HG03571 (cell line): Measurements from ENCODE around the gene HSD11B1.

ENCODE experiments used
- ATAC-seq: cut with Tn5 transposase; IDR thresholded peaks from one replicate; pipeline ENCODE4 v1.9.1; 2021; ENCODE audit not compliant: unreplicated experiment

Gene HSD11B1

DNA sequence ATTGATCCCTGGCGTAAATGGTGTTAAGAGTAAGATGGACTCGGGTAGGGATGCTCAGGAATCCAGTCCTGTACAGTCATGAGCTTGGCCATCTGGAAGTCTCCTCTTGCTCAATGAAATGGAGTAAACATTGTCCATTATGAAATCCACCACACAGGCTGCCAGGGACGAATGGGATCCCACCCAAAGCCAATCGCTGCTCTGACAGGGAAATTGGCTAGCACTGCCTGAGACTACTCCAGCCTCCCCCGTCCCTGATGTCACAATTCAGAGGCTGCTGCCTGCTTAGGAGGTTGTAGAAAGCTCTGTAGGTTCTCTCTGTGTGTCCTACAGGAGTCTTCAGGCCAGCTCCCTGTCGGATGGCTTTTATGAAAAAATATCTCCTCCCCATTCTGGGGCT, at the start of gene HSD11B1:
TSS of gene HSD11B1 (plus strand) at position 263 of the 400 bp plus-strand sequence. CDS start at position 360, 97 bp downstream.
- ATAC-seq, result no peak

- no peak for ATAC-seq
Observed at GRCh38 chr1:209655411-209656231, 49.0 kb upstream of the HSD11B1 start.

GRCh38 chr1:209657140-209657879, 47.3 kb upstream of the HSD11B1 start:
- ATAC-seq, result no peak

GRCh38 chr1:209657918-209658317, 46.7 kb upstream of the HSD11B1 start:
- no peak for ATAC-seq

- peak; percentile 90 for ATAC-seq
Observed at GRCh38 chr1:209659909-209660308, 44.7 kb upstream of the HSD11B1 start.

DNA sequence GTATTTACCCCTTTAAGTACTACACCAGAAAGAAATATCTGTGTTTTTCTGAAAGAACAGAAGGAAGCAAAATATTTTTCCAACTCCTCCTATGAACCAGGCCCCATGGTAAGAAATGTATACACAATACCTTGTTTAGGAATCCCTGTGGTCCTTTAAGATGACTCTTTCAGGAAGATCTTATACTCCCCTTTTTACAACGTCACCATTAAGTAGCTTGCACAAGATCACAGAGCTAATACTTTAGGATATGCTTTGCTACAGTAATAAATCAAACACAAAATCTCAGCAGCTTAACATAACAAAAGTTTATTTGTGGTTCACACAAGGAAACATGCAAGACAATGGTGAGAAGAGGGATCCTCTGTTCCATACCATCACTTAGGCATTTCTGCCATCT, 43.6 kb upstream of the HSD11B1 start:
- no peak for ATAC-seq

DNA sequence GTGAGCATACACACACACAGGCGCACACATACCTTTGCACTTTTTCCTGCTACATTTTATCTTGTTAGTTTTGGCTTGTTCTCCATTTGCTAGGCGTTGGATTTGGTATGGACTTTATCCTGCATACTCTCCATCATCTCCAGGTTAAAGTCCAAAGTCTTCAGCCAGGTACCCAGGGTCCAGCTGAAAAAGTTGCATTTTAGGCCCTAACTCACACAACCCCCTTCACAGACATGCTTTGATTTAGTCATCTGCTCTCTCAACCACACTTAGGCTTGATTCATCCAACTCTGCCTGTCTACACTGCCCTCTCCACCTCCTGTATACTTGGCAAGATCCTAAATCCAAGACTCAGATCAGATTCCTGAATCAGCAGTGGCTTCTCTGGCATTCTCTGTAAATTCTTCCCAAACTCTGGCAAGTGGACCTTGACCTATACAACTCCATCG, 41.7 kb upstream of the HSD11B1 start:
- no peak for ATAC-seq

- no peak for ATAC-seq
Observed at GRCh38 chr1:209667103-209667502, 37.5 kb upstream of the HSD11B1 start.

GRCh38 chr1:209667708-209668107, 36.9 kb upstream of the HSD11B1 start:
- ATAC-seq, result no peak

DNA sequence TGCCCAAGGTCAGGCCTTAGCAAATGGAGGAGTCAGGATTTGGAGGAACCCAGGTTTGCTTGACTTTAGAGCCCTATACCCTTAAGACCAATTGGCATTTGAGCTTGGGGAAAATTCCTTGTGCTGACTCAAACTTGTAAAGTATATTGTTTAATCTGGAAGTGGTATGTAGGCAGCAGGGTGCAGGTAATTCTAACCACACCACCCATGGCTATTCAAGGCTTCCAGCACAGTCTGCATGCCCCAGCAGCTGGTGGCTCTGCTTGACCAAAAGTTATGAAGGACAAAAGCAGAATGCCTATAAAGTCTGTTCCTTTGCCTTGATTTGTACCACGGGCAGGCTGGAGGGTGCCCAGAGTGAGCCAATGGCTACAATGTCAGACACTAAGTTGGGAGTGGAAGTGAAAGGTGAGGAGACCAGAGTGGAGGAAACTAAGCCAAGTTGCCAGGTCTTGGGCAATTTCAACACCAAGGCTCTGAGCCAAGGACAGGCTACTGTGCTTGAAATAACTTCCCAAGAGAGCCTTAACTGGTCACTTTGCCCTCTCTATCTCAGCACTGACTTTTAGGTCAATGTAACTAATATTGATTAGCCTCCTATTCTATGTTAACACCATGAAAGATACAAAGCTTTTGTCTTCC, 34.1 kb upstream of the HSD11B1 start:
- no peak for ATAC-seq

DNA sequence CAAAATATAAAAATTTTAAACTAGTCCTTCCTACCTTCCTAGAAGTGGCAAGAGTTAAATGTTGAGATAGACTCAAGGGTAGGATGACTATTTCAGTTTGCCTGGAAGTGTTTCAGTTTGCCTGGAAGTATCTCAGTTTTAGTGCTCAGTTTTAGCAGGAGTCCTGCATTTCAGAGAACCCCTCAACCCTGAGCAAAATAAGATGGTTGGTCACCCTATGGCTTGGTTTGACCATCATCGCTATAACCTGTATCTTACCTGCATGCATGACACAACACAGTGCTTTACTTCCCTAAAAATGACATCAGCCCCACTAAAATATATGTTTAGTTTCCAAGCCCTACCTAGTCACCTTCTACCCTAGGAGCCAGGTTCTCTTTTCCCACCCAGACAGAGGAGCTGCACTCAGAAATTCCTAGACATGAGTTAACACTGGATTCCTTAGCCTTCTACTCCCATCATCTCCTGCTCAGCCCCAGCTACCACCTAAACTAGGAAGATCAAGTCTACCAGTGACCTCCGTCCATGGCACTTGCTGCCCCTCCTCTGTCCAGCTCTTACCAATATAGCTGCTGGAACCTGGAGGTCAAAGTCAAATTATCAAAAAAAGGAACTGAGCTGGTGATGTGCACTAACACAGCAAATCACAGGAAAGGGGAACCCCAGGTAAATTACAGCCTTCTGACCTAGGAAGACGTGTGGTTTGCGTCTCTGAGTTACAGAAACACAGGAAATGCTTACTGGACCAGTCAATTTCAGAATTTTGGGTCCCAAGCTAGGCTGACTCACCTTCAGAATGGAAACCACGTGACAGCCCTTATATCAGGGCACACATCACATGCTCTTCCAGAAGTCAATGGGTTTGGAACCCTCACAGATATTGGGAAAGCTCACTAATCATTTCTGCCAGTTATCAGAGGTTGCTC, 31.7 kb upstream of the HSD11B1 start:
- ATAC-seq, result peak; percentile 93

- no peak for ATAC-seq
Observed at GRCh38 chr1:209673631-209674417, 30.8 kb upstream of the HSD11B1 start.

DNA sequence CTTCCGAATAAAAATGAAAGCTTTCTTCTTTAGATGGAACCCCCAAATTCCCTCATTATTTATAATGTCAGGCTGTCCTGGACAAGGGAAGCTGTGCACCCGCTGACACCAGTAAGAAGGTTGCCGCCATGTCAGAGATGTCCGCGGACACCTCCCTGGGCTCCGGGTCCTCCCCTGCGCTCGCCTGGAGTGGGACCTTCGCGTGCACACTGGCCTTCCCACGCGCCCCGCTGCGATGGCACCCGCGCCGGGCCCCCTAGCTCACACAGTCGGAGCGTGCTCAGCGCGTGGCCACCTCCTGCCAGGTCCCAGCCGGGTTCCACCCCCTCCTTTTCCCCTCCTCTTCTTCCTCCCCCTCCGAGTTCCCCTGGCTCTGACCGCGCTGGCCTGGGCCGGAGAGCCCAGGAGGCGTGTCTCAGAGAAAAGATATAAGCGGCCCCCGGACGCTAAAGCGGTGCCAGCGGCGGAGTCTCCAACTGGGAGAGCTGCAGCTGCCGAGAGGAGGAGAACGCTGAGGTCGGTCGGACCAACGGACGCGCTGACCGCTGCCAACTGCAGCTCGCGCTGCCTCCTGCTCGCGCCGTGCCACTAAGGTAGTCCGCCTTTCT, 29.6 kb upstream of the HSD11B1 start, which contains the start of gene G0S2:
TSS of gene G0S2 (plus strand) at position 456 of the 608 bp plus-strand sequence. CDS start 273 bp downstream, outside the sequence.
- no peak for ATAC-seq

GRCh38 chr1:209675565-209676154, 29.0 kb upstream of the HSD11B1 start:
- no peak for ATAC-seq

DNA sequence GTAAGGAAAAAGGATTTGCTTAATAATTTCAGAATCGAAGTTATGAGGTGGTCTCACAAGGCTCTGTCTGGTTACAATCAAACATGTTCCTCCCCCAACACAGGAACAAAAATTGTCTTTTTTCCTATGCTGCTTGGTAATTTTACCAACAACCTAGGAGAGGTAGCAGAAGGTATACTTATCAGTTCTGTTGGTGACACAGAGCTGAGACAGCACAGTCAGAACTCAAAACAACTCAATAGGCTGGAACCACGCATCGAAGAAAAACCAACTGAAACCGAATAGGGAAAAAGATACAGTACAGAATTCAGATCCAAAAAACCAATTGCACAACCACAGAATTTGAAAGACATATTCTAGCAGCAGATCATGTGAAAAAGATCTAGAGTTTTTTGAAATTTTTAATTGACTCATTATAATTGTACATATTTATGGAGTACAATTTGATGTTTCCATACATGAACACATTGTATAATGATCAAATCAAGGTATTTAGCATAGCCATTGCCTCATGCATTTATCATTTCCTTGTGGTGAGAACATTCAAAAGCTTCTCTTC, 25.6 kb upstream of the HSD11B1 start:
- ATAC-seq, result no peak

DNA sequence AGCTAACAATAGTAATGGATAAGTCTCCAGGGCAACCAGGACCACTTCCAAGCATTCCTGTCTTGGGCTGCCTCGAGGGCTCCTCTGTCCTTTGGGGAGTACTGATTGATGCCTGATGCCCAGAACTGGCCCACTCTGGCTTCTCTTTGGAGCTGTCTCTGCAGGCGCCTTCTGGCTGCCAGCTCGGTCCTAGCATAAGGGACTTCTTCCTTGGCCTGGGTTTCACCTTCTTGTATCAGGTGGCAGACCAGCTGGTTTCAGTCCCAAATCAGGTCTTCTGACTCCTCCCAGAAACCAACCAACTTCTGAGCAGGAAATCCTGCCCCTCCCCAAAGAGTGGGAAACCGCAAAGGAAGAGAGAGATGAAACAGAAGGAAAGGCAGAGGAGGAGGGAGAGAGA, 18.8 kb upstream of the HSD11B1 start:
- no peak for ATAC-seq

- ATAC-seq, result no peak
Observed at GRCh38 chr1:209686322-209686721, 18.3 kb upstream of the HSD11B1 start.

DNA sequence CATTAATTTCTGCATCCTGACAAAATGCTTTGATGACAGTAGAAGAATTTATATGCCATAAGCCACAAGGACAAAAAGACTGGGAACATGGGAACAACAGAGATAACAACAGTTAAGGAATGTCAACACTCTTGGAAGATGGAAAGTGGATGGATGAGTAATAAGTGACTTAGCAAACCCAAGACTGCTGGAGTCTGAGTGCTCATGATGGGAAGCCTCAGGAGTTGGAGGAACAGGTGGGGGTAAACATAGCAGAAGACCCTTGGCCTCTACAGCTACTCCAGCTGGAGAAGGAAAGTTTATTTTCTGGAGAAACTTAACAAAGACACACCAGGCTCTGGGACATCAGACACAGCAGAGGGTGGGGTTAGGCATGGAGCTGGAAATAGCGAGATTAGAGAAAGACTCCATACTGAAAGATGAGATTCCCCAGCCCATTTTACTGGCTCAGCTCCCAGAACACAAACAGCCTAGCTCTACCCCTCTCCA, 15.9 kb upstream of the HSD11B1 start:
- ATAC-seq, result no peak
